Measurements from ENCODE around the gene FBXL13. TPM values are rescaled to one million over a fixed set of nuclear protein-coding genes. Genes with fewer than 3 reads are reported as not detected.
"Not testable (repeated sequence)": the region's sequence is repeated elsewhere in the genome, so short reads cannot be mapped to it uniquely, and the experiment has no call there.

FBXL13 gene
- total RNA-seq, 2 experiments from 2014 or later = 0.15 to 0.17 TPM

DNA sequence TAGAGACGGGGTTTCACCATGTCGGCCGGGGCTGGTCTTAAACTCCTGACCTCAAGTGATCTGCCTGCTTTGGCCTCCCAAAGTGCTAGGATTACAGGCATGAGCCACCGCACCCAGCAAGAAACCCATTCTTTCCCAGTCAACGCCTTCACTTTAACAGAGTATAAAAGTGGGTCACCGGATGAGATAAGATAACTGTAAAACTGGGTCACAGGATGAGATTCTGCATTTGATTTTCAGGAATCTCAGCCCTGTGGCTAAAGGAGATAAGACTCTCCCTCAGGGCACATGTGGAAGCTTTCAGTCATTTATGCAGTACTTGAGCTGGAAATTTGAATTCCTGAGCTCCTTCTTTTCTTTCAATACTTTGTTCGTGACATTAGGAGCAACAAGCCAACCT lies 91.0 kb downstream of the FBXL13 start:
- H3K36me3 Mint-ChIP-seq (ENCODE audit: low read depth) = no peaks in the 10 kb centered on the region
- H3K9me3 Mint-ChIP-seq = no peaks in the 10 kb centered on the region
- no peak overlapping the region for H3K4me3 Mint-ChIP-seq
- DNase-seq = no peak
- H3K4me1 Mint-ChIP-seq = no peaks in the 10 kb centered on the region
- ChIA-PET POLR2A (no interaction called here), CTCF (no interaction called here)
- no peak overlapping the region for H3K27ac Mint-ChIP-seq
- no peaks in the 10 kb centered on the region for H3K27me3 Mint-ChIP-seq

DNA sequence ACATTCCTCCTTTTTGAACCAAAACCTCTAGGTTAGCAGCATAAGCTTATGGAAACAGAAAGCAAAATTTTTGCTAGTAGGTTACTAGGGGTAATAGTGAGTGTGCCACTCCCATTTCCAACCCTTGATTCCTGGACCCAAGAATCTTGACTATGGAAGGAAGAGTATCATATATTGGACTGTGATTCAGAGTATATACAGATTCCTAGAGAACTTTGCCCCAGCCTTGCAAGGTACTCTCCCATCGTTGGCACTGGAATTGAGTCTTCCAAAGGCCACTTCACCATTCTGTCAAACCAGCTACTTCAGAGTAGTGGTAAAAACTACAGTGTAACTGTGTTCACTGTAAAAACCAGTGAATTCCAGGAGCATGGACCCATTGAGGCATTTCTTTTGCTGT lies 92.4 kb downstream of the FBXL13 start:
- ChIA-PET POLR2A (no interaction called here), CTCF (no interaction called here)
- no peaks in the 10 kb centered on the region for H3K9me3 Mint-ChIP-seq
- no peaks in the 10 kb centered on the region for H3K36me3 Mint-ChIP-seq (ENCODE audit: low read depth)
- H3K4me1 Mint-ChIP-seq = no peaks in the 10 kb centered on the region
- DNase-seq = no peak
- no peak overlapping the region for H3K27ac Mint-ChIP-seq
- H3K27me3 Mint-ChIP-seq = no peaks in the 10 kb centered on the region
- no peak overlapping the region for H3K4me3 Mint-ChIP-seq

DNA sequence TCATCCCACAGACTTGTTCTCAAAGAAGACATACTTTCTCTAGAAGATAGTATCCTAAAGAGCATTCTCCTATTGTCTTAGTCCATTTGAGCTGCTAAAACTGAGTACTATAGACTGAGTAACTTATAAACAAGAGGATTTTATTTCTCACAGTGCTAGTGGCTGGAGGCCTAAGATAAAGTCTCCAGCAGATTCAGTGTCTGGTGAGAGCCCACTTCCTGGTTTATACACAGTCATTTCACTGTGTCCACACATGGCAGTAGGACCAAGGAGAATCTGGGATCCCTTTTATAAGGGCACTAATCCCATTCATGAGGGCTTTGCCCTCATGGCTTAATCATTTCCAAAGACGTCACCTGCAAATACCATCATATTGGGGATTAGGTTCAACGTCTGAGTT lies 93.1 kb downstream of the FBXL13 start:
- ChIA-PET CTCF (no interaction called here), POLR2A (no interaction called here)

DNA sequence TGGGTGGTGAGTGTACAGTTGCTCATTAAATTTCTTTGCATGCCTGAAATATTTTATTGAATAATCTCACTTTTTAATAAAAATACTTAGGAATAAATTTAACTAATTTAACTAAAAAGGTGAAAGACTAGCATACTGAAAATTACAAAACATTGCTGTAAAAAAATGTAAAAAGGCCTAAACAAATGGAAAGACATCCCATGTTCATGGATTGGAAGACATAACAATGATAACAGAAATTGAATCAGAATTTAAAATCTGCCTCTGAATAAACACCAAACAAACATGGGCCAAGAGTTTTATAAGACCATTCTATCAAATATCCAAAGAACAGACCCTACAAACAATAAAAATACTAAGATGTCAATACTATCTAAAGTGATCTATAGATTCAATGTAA lies 94.9 kb downstream of the FBXL13 start:
- H3K4me3 Mint-ChIP-seq = no peak overlapping the region
- no peaks in the 10 kb centered on the region for H3K4me1 Mint-ChIP-seq
- no peaks in the 10 kb centered on the region for H3K9me3 Mint-ChIP-seq
- H3K27ac Mint-ChIP-seq = no peak overlapping the region
- H3K27me3 Mint-ChIP-seq = no peaks in the 10 kb centered on the region
- POLR2A ChIA-PET = no interaction called here
- no peaks in the 10 kb centered on the region for H3K36me3 Mint-ChIP-seq (ENCODE audit: low read depth)
- no peak for DNase-seq
- CTCF ChIA-PET = no interaction called here

More for the DNA sequence above, 93.1 kb downstream of the FBXL13 start:
- no peak overlapping the region for H3K27ac Mint-ChIP-seq
- H3K9me3 Mint-ChIP-seq = no peaks in the 10 kb centered on the region
- H3K4me3 Mint-ChIP-seq = no peak overlapping the region
- DNase-seq = no peak
- H3K36me3 Mint-ChIP-seq (ENCODE audit: low read depth) = no peaks in the 10 kb centered on the region
- H3K4me1 Mint-ChIP-seq = no peaks in the 10 kb centered on the region
- H3K27me3 Mint-ChIP-seq = no peaks in the 10 kb centered on the region

DNA sequence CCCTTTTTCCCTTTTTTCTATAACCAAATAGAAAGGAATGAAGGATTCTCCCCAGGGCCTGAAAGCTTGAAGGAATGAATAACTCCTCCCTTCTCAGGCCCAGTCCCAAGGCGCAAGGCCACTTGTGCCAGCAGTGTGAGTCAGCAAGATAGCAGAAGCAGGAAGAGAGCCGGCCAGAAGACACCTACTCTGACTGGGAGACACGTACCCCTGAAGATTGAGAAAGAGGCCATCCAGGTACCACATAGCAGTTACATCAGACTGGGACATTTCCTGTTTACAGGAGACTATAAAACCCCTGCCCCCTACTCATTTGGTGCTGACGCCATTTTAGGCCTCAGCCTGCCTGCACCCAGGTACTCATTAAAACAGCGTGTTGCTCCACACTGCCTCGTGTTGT lies 96.3 kb downstream of the FBXL13 start:
- no peaks in the 10 kb centered on the region for H3K9me3 Mint-ChIP-seq
- no peaks in the 10 kb centered on the region for H3K4me1 Mint-ChIP-seq
- DNase-seq = no peak
- H3K27ac Mint-ChIP-seq = no peak overlapping the region
- H3K4me3 Mint-ChIP-seq = no peak overlapping the region
- ChIA-PET POLR2A (no interaction called here), CTCF (no interaction called here)
- H3K27me3 Mint-ChIP-seq = no peaks in the 10 kb centered on the region
- H3K36me3 Mint-ChIP-seq (ENCODE audit: low read depth) = no peaks in the 10 kb centered on the region

DNA sequence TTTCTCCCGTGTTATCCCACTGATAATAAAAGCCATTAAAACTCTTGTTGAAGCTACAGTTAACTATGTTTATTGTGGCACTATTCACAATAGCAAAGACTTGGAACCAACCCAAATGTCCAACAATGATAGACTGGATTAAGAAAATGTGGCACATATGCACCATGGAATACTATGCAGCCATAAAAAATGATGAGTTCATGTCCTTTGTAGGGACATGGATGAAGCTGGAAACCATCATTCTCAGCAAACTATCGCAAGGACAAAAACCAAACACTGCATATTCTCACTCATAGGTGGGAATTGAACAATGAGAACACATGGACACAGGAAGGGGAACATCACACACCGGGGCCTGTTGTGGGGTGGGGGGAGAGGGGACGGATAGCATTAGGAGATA lies 97.0 kb downstream of the FBXL13 start:
- H3K27me3 Mint-ChIP-seq, CTCF ChIA-PET: not testable (repeated sequence)

DNA sequence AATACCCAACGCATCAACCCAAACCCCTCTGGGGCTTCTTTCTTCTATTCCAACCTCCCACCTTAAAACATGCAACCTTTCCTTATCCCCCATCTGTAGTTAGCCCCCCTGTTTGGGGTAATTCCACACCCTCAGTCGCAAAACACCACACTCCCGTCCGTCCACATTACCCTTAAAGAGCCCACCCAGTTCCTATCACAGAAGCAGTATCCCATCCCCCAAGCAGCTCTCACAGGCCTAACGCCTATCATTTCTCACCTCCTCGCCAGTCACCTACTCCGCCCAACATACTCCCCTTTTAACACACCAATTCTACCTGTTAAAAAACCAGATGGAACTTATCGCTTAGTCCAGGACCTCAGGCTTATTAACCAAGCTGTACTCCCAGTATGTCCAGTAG lies 98.1 kb downstream of the FBXL13 start:
- ChIA-PET CTCF (no interaction called here), POLR2A (no interaction called here)
- H3K36me3 Mint-ChIP-seq (ENCODE audit: low read depth) = no peaks in the 10 kb centered on the region
- no peak for DNase-seq
- H3K9me3 Mint-ChIP-seq = no peaks in the 10 kb centered on the region
- no peaks in the 10 kb centered on the region for H3K27me3 Mint-ChIP-seq
- H3K4me3 Mint-ChIP-seq = no peak overlapping the region
- no peaks in the 10 kb centered on the region for H3K4me1 Mint-ChIP-seq
- H3K27ac Mint-ChIP-seq = no peak overlapping the region

More for the DNA sequence above, 97.0 kb downstream of the FBXL13 start:
- H3K4me3 Mint-ChIP-seq; H3K36me3 Mint-ChIP-seq (ENCODE audit: low read depth); H3K27ac Mint-ChIP-seq; DNase-seq; POLR2A ChIA-PET; H3K4me1 Mint-ChIP-seq; H3K9me3 Mint-ChIP-seq: not testable (repeated sequence)

DNA sequence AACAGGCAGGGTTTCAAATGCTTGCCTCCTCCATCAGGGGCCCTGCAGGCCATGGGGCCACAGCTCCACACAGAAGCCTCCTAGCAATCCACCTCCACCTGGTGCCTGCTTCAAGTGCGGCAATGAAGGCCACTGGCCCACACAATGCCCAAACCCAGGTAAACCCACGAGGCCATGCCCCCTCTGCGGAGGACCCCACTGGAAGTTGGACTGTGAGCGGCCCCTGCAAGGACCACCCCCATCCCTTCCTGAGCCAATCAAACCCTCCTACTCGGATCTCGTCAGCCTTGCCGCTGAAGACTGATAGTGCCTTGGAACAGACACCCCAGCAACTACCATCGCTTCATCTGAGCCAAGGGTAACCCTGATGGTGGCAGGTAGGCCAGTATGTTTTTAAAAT lies 98.7 kb downstream of the FBXL13 start:
- Mint-ChIP-seq H3K36me3 (ENCODE audit: low read depth) (no peaks in the 10 kb centered on the region), H3K27ac (no peak overlapping the region), H3K27me3 (no peaks in the 10 kb centered on the region), H3K4me1 (no peaks in the 10 kb centered on the region), H3K4me3 (no peak overlapping the region), H3K9me3 (no peaks in the 10 kb centered on the region)
- ChIA-PET CTCF (no interaction called here), POLR2A (no interaction called here)
- DNase-seq = no peak

DNA sequence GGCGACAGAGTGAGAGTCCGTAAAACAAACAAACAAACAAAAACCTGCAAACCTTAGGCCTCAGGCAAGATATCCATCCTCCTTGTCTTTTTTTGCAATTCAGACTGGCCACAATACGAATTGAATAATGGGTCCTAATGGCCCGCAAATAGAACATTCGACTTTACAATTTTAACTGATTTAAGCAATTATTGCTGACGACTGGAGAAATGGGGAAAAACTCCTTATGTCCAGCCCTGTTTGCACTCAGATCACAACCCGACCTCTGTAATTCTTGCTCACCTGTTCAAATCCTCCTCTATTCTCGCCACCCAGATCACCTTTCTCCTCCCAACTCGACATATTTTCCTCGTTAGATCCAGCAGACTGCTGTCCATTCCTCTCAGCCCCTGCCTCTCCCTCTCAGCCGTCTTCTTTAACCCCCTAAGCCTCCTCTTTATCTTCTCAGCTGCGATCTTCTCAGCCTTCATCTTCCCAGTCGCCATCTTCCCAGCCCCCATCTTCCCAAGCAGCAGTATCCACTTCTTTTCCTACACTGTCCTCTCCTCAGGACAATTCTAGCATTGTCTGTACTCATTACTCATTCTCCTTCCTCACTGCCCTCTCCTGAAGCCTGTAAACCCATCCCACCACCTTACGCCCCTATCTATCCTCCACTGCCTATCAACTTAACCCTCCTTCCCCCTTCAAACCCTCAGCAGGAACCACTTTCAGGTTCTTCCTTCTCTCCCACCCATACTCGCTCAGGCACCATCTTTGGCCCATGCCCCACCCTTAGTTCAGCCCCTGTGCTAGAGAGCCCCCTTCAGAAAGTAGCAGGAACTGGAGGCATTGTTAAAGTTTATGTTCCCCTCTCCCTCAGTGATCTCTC lies 100.0 kb downstream of the FBXL13 start:
- CTCF ChIA-PET = no interaction called here
- POLR2A ChIA-PET = no interaction called here
- H3K4me1 Mint-ChIP-seq = no peaks in the 10 kb centered on the region
- no peak overlapping the region for H3K4me3 Mint-ChIP-seq
- no peaks in the 10 kb centered on the region for H3K36me3 Mint-ChIP-seq (ENCODE audit: low read depth)
- no peak for DNase-seq
- no peaks in the 10 kb centered on the region for H3K9me3 Mint-ChIP-seq
- no peak overlapping the region for H3K27ac Mint-ChIP-seq
- H3K27me3 Mint-ChIP-seq = no peaks in the 10 kb centered on the region

DNA sequence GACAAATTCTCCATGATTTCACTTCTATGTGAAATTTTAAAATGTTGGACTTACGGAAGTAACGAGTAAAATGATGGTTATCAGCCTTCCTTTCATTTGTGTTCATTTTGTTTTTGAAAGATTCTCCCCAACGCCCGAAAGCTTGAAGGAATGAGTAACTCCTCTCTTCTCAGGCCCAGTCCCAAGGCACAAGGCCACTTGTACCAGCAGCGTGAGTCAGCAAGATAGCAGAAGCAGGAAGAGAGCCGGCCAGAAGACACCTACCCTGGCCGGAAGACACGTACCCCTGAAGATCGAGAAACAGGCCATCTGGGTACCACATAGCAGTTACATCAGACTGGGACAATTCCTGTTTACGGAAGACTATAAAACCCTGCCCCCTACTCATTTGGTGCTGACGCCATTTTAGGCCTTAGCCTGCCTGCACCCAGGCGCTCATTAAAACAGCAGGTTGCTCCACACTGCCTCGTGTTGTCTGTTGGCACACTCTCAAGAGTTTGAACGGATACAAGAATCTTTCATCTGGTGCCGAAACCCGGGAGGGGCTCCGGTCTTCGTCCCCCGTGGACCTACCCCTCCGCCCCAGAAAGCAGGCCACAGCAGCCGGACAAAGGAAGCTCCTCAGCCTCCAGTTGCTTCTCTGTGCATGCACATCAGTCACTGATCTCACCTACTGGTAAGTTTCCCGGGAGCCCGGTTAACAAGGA lies 101.3 kb downstream of the FBXL13 start:
- Mint-ChIP-seq H3K36me3 (ENCODE audit: low read depth) (no peaks in the 10 kb centered on the region), H3K4me1 (no peaks in the 10 kb centered on the region), H3K27ac (no peak overlapping the region), H3K27me3 (no peaks in the 10 kb centered on the region), H3K9me3 (no peaks in the 10 kb centered on the region), H3K4me3 (no peak overlapping the region)
- CTCF ChIA-PET = interaction anchor here (0.6 kb wide), 1 partner anchor 126 kb away, joined by 6 read pairs; no protein-coding TSS in a partner anchor
- no peak for DNase-seq
- POLR2A ChIA-PET = no interaction called here

DNA sequence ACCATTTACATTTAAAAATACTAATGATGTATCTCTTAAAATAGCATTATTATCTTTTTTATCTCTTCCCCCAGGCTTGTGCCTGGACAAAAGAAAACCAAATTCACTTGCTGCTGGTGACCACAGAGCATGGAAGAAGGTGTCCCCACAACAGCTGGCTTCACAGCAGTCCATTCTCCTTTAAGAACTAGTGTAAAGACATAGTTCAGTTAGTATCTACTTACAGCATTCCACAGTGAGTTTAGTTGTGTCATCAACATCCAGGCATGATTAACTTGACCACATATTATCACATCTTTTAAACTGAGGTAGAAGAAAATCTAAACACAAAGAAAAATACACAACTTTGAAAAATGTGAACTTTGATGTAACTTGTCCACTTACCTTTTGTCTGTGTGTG lies 106.8 kb downstream of the FBXL13 start:
- CTCF ChIA-PET = no interaction called here
- Mint-ChIP-seq H3K36me3 (ENCODE audit: low read depth) (no peaks in the 10 kb centered on the region), H3K27me3 (no peaks in the 10 kb centered on the region), H3K4me1 (no peaks in the 10 kb centered on the region), H3K27ac (no peak overlapping the region), H3K9me3 (no peaks in the 10 kb centered on the region), H3K4me3 (no peak overlapping the region)
- POLR2A ChIA-PET = no interaction called here
- DNase-seq = no peak

DNA sequence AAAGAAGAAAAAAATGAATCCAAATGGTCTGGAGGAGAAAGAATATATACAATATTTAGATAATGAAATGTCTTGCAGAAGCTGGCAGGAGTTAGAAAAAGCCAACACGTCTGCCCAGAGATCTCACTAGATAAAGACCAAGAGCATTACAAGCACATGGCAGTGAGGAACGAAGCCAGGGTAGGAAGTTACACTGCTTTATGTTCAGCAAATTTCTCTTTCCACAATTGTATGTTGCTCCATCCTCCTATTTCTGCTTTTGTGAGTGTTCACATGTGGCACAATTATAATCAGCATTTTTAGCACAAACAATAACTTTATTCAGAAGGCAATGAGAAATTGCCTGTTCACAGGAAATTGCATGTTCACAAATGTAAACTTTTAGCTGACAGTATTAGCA lies 108.1 kb downstream of the FBXL13 start:
- no peak for DNase-seq
- H3K4me1 Mint-ChIP-seq = no peaks in the 10 kb centered on the region
- peaks cover 3% of the 10 kb centered on the region for H3K9me3 Mint-ChIP-seq
- H3K27ac Mint-ChIP-seq = no peak overlapping the region
- H3K36me3 Mint-ChIP-seq (ENCODE audit: low read depth) = no peaks in the 10 kb centered on the region
- H3K27me3 Mint-ChIP-seq = no peaks in the 10 kb centered on the region
- ChIA-PET CTCF (no interaction called here), POLR2A (interaction anchor here (0.6 kb wide), 1 partner anchor 40 kb away, joined by 3 read pairs; no protein-coding TSS in a partner anchor)
- H3K4me3 Mint-ChIP-seq = no peak overlapping the region

DNA sequence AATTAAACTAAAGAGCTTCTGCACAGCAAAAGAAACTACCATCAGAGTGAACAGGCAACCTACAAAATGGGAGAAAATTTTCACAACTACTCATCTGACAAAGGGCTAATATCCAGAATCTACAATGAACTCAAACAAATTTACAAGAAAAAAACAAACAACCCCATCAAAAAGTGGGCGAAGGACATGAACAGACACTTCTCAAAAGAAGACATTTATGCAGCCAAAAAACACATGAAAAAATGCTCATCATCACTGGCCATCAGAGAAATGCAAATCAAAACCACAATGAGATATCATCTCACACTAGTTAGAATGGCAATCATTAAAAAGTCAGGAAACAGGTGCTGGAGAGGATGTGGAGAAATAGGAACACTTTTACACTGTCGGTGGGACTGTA lies 112.6 kb downstream of the FBXL13 start:
- H3K4me3 Mint-ChIP-seq; H3K36me3 Mint-ChIP-seq (ENCODE audit: low read depth); CTCF ChIA-PET; POLR2A ChIA-PET; H3K4me1 Mint-ChIP-seq; H3K27me3 Mint-ChIP-seq; H3K9me3 Mint-ChIP-seq; DNase-seq; H3K27ac Mint-ChIP-seq: not testable (repeated sequence)

DNA sequence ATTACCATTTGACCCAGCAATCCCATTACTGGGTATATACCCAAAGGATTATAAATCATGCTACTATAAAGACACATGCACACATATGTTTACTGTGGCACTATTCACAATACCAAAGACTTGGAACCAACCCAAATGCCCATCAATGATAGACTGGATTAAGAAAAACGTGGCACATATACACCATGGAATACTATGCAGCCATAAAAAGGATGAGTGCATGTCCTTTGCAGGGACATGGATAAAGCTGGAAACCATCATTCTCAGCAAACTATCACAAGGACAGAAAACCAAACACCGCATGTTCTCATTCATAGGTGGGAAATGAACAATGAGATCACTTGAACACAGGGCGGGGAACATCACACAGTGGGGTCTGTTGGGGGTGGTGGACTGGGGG lies 116.6 kb downstream of the FBXL13 start:
- CTCF ChIA-PET; H3K27me3 Mint-ChIP-seq; DNase-seq; H3K36me3 Mint-ChIP-seq (ENCODE audit: low read depth); H3K27ac Mint-ChIP-seq; POLR2A ChIA-PET; H3K4me3 Mint-ChIP-seq; H3K4me1 Mint-ChIP-seq: not testable (repeated sequence)
- peaks cover 13% of the 10 kb centered on the region for H3K9me3 Mint-ChIP-seq
